ENCODE results near the gene PDE4B. TPM values are rescaled to one million over a fixed set of nuclear protein-coding genes. Genes with fewer than 3 reads are reported as not detected.

The PDE4B gene
- polyA plus RNA-seq, 1 donor from 2014 or later: 135 TPM

GRCh38 chr1:66271904-66272254 is 479.2 kb downstream of the PDE4B start:
- no peaks in the 10 kb centered on the region for H3K9me2 ChIP-seq (ENCODE audit: insufficient read depth, low read length)
- H3K4me2 ChIP-seq (ENCODE audit: low read length): no peak overlapping the region
- H3K4me3 ChIP-seq (ENCODE audit: low read length): peak overlapping the region; percentile 19
- H3K27me3 ChIP-seq (ENCODE audit: insufficient read depth, low read depth, low read length): no peaks in the 10 kb centered on the region
- TF ChIP-seq MXI1 (conservative IDR thresholded peaks at IDR 0.05; ENCODE audit: poor library complexity, severe bottlenecking) (no peak), SMC3 (conservative IDR thresholded peaks at IDR 0.05; ENCODE audit: poor library complexity) (no peak), EZH2 (IDR thresholded peaks at IDR 0.05; ENCODE audit: borderline replicate concordance, insufficient read depth, low read length, poor library complexity, severe bottlenecking) (no peak), RAD21 (conservative IDR thresholded peaks at IDR 0.05) (no peak), TAF1 (IDR thresholded peaks at IDR 0.05; ENCODE audit: low read depth) (no peak), EP300 (conservative IDR thresholded peaks at IDR 0.05; ENCODE audit: poor library complexity, severe bottlenecking) (no peak)
- TF ChIP-seq, protein P1, sequence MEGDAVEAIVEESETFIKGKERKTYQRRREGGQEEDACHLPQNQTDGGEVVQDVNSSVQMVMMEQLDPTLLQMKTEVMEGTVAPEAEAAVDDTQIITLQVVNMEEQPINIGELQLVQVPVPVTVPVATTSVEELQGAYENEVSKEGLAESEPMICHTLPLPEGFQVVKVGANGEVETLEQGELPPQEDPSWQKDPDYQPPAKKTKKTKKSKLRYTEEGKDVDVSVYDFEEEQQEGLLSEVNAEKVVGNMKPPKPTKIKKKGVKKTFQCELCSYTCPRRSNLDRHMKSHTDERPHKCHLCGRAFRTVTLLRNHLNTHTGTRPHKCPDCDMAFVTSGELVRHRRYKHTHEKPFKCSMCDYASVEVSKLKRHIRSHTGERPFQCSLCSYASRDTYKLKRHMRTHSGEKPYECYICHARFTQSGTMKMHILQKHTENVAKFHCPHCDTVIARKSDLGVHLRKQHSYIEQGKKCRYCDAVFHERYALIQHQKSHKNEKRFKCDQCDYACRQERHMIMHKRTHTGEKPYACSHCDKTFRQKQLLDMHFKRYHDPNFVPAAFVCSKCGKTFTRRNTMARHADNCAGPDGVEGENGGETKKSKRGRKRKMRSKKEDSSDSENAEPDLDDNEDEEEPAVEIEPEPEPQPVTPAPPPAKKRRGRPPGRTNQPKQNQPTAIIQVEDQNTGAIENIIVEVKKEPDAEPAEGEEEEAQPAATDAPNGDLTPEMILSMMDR (IDR thresholded peaks at IDR 0.05; ENCODE audit: poor library complexity, severe bottlenecking): no peak
- TF ChIP-seq, protein P2, sequence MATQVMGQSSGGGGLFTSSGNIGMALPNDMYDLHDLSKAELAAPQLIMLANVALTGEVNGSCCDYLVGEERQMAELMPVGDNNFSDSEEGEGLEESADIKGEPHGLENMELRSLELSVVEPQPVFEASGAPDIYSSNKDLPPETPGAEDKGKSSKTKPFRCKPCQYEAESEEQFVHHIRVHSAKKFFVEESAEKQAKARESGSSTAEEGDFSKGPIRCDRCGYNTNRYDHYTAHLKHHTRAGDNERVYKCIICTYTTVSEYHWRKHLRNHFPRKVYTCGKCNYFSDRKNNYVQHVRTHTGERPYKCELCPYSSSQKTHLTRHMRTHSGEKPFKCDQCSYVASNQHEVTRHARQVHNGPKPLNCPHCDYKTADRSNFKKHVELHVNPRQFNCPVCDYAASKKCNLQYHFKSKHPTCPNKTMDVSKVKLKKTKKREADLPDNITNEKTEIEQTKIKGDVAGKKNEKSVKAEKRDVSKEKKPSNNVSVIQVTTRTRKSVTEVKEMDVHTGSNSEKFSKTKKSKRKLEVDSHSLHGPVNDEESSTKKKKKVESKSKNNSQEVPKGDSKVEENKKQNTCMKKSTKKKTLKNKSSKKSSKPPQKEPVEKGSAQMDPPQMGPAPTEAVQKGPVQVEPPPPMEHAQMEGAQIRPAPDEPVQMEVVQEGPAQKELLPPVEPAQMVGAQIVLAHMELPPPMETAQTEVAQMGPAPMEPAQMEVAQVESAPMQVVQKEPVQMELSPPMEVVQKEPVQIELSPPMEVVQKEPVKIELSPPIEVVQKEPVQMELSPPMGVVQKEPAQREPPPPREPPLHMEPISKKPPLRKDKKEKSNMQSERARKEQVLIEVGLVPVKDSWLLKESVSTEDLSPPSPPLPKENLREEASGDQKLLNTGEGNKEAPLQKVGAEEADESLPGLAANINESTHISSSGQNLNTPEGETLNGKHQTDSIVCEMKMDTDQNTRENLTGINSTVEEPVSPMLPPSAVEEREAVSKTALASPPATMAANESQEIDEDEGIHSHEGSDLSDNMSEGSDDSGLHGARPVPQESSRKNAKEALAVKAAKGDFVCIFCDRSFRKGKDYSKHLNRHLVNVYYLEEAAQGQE (IDR thresholded peaks at IDR 0.05; ENCODE audit: borderline replicate concordance): no peak
- no peaks in the 10 kb centered on the region for H3K79me2 ChIP-seq (replicated peaks; ENCODE audit: insufficient read depth, low read length)
- peak overlapping the region; percentile 1 for H3K27ac ChIP-seq (ENCODE audit: low read length)
- no peaks in the 10 kb centered on the region for H3F3A ChIP-seq (ENCODE audit: insufficient read depth, low read length, poor library complexity, severe bottlenecking)
- no peak overlapping the region for H2AFZ ChIP-seq (ENCODE audit: low read depth, low read length)
- H3K36me3 ChIP-seq (ENCODE audit: insufficient read depth, low read length): no peaks in the 10 kb centered on the region
- H3K9me3 ChIP-seq (ENCODE audit: low read length): no peaks in the 10 kb centered on the region
- H4K20me1 ChIP-seq (ENCODE audit: insufficient read depth): no peaks in the 10 kb centered on the region
- H3K9ac ChIP-seq (ENCODE audit: low read length): no peak overlapping the region

- H3K79me2 ChIP-seq (replicated peaks; ENCODE audit: insufficient read depth, low read length): no peaks in the 10 kb centered on the region
- no peaks in the 10 kb centered on the region for H4K20me1 ChIP-seq (ENCODE audit: insufficient read depth)
- H3K4me3 ChIP-seq (ENCODE audit: low read length): no peak overlapping the region
- H3K9me2 ChIP-seq (ENCODE audit: insufficient read depth, low read length): no peaks in the 10 kb centered on the region
- TF ChIP-seq RAD21 (conservative IDR thresholded peaks at IDR 0.05): no peak
- no peaks in the 10 kb centered on the region for H3F3A ChIP-seq (ENCODE audit: insufficient read depth, low read length, poor library complexity, severe bottlenecking)
- H3K4me2 ChIP-seq (ENCODE audit: low read length): no peak overlapping the region
- H3K27ac ChIP-seq (ENCODE audit: low read length): no peak overlapping the region
- no peaks in the 10 kb centered on the region for H3K36me3 ChIP-seq (ENCODE audit: insufficient read depth, low read length)
- H3K9ac ChIP-seq (ENCODE audit: low read length): no peak overlapping the region
- H3K27me3 ChIP-seq (ENCODE audit: insufficient read depth, low read depth, low read length): no peaks in the 10 kb centered on the region
- no peaks in the 10 kb centered on the region for H3K9me3 ChIP-seq (ENCODE audit: low read length)
- H2AFZ ChIP-seq (ENCODE audit: low read depth, low read length): no peak overlapping the region
These were observed 481.0 kb downstream of the PDE4B start for GRCh38 chr1:66273656-66274055.

- Histone ChIP-seq H3K4me3 (ENCODE audit: low read length) (no peak overlapping the region), H3K36me3 (ENCODE audit: insufficient read depth, low read length) (no peaks in the 10 kb centered on the region), H3K27ac (ENCODE audit: low read length) (no peak overlapping the region), H4K20me1 (ENCODE audit: insufficient read depth) (no peaks in the 10 kb centered on the region), H3K9ac (ENCODE audit: low read length) (no peak overlapping the region), H3K9me3 (ENCODE audit: low read length) (no peaks in the 10 kb centered on the region), H3K9me2 (ENCODE audit: insufficient read depth, low read length) (no peaks in the 10 kb centered on the region), H3K27me3 (ENCODE audit: insufficient read depth, low read depth, low read length) (no peaks in the 10 kb centered on the region), H3F3A (ENCODE audit: insufficient read depth, low read length, poor library complexity, severe bottlenecking) (no peaks in the 10 kb centered on the region), H3K79me2 (replicated peaks; ENCODE audit: insufficient read depth, low read length) (no peaks in the 10 kb centered on the region), H2AFZ (ENCODE audit: low read depth, low read length) (no peak overlapping the region), H3K4me2 (ENCODE audit: low read length) (no peak overlapping the region)
- TF ChIP-seq EP300 (conservative IDR thresholded peaks at IDR 0.05; ENCODE audit: poor library complexity, severe bottlenecking): no peak
These were observed 481.9 kb downstream of the PDE4B start for GRCh38 chr1:66274634-66275033.

Data from neural cell (in vitro differentiated cells).